Measurements from ENCODE around the gene MBP. TPM values are rescaled to one million over a fixed set of nuclear protein-coding genes. Genes with fewer than 3 reads are reported as not detected.
A peak's percentile ranks its signal among the peaks of the same experiment; 100 is the strongest.

The MBP gene
- total RNA-seq, 4 donors from 2014 or later, result 40.9 to 67.7 (median 51.8) TPM

GRCh38 chr18:77077401-77077800, 55.2 kb downstream of the MBP start:
- Histone ChIP-seq H3K36me3 (no peaks in the 10 kb centered on the region), H3K9me3 (no peaks in the 10 kb centered on the region), H3K27me3 (no peaks in the 10 kb centered on the region), H3K27ac (no peak overlapping the region), H3K4me3 (no peak overlapping the region), H3K4me1 (peaks cover 0 to 14% (median 2%) of the 10 kb centered on the region in 4 donors)
- DNase-seq, result no peak
- TF ChIP-seq CTCF (IDR thresholded peaks at IDR 0.05) (no peak), POLR2A (IDR thresholded peaks at IDR 0.05) (no peak)

GRCh38 chr18:77076111-77076510, 56.5 kb downstream of the MBP start:
- Histone ChIP-seq H3K9me3 (no peaks in the 10 kb centered on the region), H3K27ac (no peak overlapping the region), H3K36me3 (no peaks in the 10 kb centered on the region), H3K27me3 (no peaks in the 10 kb centered on the region), H3K4me3 (no peak overlapping the region), H3K4me1 (peaks cover 0 to 24% (median 2%) of the 10 kb centered on the region in 4 donors)
- TF ChIP-seq POLR2A (IDR thresholded peaks at IDR 0.05), result no peak
- peak in 1 of 3 donors; percentile 38 for DNase-seq

- Histone ChIP-seq H3K9me3 (no peaks in the 10 kb centered on the region), H3K36me3 (no peaks in the 10 kb centered on the region), H3K27me3 (no peaks in the 10 kb centered on the region), H3K4me3 (no peak overlapping the region), H3K27ac (peak overlapping the region in 1 of 4 donors; percentile 11), H3K4me1 (peaks cover 0 to 18% (median 3%) of the 10 kb centered on the region in 4 donors)
- no peak for TF ChIP-seq CTCF (IDR thresholded peaks at IDR 0.05)
- no peak for TF ChIP-seq POLR2A (IDR thresholded peaks at IDR 0.05)
- no peak for DNase-seq
Observed at GRCh38 chr18:77074431-77074830, 58.2 kb downstream of the MBP start.

- no peak for DNase-seq
- Histone ChIP-seq H3K4me1 (peaks cover 0 to 23% (median 11%) of the 10 kb centered on the region in 4 donors), H3K36me3 (no peaks in the 10 kb centered on the region), H3K27me3 (no peaks in the 10 kb centered on the region), H3K9me3 (no peaks in the 10 kb centered on the region), H3K27ac (peak overlapping the region in 1 of 4 donors; percentile 33), H3K4me3 (no peak overlapping the region)
- TF ChIP-seq POLR2A (IDR thresholded peaks at IDR 0.05) (no peak), CTCF (IDR thresholded peaks at IDR 0.05) (no peak)
Observed at GRCh38 chr18:77073336-77074093, 59.1 kb downstream of the MBP start.

- H3K36me3 ChIP-seq, result no peaks in the 10 kb centered on the region
- TF ChIP-seq POLR2A (IDR thresholded peaks at IDR 0.05) (no peak), CTCF (IDR thresholded peaks at IDR 0.05) (no peak)
- H3K9me3 ChIP-seq, result no peaks in the 10 kb centered on the region
- no peak for DNase-seq
- H3K27ac ChIP-seq, result peak overlapping the region in 2 of 4 donors; percentile 16 to 55
- no peak overlapping the region for H3K4me3 ChIP-seq
- no peaks in the 10 kb centered on the region for H3K27me3 ChIP-seq
- peaks cover 0 to 23% (median 17%) of the 10 kb centered on the region in 4 donors for H3K4me1 ChIP-seq
Observed at GRCh38 chr18:77072566-77072965, 60.0 kb downstream of the MBP start.

GRCh38 chr18:77071711-77072292, 60.8 kb downstream of the MBP start:
- Histone ChIP-seq H3K4me3 (no peak overlapping the region), H3K9me3 (no peaks in the 10 kb centered on the region), H3K27me3 (no peaks in the 10 kb centered on the region), H3K4me1 (peaks cover 0 to 27% (median 24%) of the 10 kb centered on the region in 4 donors), H3K36me3 (no peaks in the 10 kb centered on the region), H3K27ac (peak overlapping the region in 3 of 4 donors; percentile 16 to 55 (median 38))
- DNase-seq, result no peak
- TF ChIP-seq POLR2A (IDR thresholded peaks at IDR 0.05), result no peak
- no peak for TF ChIP-seq CTCF (IDR thresholded peaks at IDR 0.05)
